Dedifferentiated amniotic fluid mesenchymal stem cell (primary cell): ENCODE data around the gene GNAI2.
"Not testable (repeated sequence)": the region's sequence is repeated elsewhere in the genome, so short reads cannot be mapped to it uniquely, and the experiment has no call there.

Source experiments
- DNase-seq: peaks from one replicate; pipeline ENCODE4 v3.0.0-alpha.2; 2016; ENCODE audit errors: extremely low spot score

The GNAI2 gene

GRCh38 chr3:50226888-50227389 is 9.1 kb upstream of the GNAI2 start:
- DNase-seq: no peak

- peak; percentile 79 for DNase-seq
Measured at GRCh38 chr3:50227390-50228183, 8.4 kb upstream of the GNAI2 start.

DNA sequence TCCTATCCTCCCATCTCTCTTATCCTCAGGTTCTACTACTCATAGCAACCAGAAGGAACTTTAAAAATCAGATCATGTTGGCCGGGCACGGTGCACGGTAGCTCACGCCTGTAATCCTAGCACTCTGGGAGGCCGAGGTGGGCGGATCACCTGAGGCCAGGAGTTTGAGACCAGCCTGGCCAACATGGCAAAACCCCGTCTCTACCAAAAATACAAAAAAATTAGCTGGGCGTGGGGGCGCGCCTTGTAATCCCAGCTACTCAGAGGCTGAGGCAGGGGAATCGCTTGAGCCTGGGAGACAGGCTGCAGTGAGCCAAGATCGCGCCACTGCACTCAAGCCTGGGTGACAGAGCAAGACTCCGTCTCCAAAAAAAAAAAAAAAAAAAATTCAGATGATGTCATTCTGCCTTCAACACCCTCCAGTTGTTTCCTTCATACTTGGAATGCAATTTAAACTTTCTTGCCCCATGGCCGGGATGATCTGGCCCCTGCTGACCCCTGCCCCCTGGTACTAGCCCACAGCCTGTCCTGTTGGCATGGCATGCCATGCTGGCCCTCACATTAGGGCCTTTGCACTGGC is 7.7 kb upstream of the GNAI2 start:
- not testable (repeated sequence) for DNase-seq

GRCh38 chr3:50229490-50229889 is 6.5 kb upstream of the GNAI2 start:
- no peak for DNase-seq

DNA sequence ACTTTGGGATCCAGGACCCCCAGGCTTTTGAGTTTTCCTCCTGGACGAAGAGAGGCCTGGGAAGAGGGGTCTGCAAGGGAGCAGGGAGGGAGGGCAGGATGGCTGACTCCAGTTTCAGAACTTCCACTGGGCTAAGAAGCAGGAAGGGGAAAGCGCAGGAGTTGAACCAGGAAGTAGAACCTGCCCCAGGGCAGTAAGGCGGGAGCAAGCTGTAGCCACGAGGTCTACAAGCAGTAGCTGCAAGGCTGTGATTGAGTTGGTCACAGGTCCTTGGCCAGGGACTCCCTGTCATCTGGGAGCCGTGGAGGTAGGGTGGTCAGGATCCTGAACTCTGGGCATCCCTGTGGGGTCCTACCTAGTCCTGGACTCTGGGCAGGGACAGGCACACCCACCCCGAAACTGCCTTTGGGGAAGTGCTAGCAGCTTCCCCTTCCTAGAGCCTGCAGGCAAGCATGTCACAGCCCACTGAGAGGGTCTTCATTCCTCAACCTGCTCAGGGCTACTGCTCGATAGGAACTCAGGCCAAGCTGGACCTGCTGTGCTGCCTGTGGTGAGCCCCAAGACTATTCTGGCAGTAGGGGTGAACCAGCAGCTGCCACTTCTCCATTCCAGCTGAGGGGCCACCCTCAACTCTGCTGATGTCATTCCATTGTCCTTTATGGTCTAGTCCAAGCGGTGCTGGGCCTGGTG is 5.8 kb upstream of the GNAI2 start:
- DNase-seq: no peak

- DNase-seq: no peak
Measured at GRCh38 chr3:50230794-50231125, 5.2 kb upstream of the GNAI2 start.

DNA sequence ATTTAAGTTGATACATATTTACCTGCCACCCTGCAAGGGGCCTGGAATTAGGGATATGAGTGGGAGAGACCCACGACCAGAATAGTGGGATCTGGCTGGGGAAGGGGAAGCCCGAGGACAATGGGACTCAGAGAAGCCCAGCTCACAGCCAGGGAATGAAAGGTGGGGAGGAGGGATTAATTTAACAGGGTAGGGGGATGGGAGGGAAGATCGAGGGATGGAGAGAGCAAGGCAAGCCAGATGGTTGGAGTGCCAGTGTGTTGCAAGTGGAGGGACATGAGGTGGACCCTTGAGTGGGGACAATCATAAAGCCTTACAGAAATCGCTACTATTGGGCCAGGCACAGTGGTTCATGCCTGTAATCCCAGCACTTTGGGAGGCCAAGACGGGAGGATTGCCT is 4.4 kb upstream of the GNAI2 start:
- DNase-seq: no peak

- no peak for DNase-seq
Measured at GRCh38 chr3:50232303-50232702, 3.7 kb upstream of the GNAI2 start.

DNA sequence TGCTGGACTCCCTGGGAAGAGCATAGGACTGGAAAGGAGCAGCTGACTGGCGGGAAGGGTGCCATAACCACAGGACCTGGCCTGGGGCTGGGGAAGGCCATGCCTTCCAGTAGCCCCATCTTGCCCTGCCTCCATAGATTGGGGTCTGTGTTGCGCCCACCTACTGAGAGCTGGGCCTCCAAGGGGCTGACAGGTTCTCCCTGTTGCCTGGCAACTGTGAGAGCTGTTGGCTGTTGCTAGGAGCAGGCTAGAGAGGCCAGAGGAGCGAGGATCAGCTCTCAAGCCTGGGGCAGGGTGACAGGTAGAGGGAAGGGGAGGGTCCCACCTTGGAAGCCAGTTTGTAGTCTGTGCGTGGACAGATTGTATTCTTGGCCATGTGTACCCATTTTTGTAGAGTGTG is 2.8 kb upstream of the GNAI2 start:
- no peak for DNase-seq

DNA sequence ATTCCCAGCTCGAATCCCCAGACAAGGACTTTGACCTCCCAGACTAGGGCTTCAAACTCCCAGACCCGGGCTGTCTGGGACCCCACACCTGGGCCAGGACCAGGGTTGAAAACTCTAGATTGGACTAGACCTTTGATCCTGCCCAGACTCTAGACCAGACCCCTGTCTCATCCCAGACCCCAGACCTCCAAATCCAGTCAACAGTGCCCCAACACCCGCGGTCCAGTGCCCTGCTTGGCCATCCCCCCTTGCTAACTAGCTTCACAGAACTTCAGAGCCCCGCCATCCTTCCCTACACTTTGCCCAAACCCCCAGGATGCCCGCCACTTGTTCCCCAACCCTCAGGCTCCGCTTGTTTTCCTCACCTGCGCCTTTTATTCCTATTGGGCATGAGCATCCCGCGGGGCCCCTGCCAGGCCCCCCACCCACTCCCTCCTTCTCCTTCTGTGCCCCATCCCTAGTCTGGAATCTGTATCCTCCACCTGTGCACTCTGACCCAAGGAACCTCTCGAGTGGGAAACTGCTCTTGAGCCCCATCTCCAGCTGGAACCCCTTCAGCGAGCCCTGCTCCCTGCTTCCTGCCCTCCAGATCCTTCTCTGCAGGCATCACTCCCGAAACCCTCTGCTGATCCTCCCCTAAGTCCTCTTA is 604 bp downstream of the GNAI2 start:
- no peak for DNase-seq

DNA sequence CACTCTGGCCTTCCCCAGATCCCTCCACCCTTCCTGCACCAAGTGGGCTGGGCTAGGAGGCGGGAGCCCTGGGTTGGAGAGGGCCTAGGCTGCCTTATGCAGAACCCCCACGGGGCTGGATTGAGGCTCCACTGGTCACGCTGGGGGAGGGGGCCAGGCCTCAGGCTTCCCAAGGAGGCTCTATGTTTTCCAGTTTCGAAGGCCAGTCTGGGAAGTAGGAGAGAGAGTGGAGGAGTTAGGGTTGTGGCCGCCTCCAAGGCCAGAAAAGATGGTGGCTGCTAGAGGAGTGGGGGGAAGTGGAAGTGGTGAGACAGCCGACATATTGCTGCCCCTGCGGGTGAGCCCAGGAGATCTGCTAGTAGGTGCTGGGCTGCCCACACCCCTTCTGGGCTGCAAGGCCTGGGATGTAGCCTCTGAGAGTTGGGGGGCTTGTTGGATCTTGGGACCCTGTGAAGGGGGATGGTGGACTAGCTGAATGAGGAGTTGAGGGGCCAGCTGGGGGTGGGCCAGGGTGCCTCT is 1.2 kb downstream of the GNAI2 start:
- DNase-seq: no peak

- DNase-seq: peak; percentile 74
Measured at GRCh38 chr3:50237754-50238548, 1.9 kb downstream of the GNAI2 start.

- no peak for DNase-seq
Measured at GRCh38 chr3:50238549-50239026, 2.6 kb downstream of the GNAI2 start.

DNA sequence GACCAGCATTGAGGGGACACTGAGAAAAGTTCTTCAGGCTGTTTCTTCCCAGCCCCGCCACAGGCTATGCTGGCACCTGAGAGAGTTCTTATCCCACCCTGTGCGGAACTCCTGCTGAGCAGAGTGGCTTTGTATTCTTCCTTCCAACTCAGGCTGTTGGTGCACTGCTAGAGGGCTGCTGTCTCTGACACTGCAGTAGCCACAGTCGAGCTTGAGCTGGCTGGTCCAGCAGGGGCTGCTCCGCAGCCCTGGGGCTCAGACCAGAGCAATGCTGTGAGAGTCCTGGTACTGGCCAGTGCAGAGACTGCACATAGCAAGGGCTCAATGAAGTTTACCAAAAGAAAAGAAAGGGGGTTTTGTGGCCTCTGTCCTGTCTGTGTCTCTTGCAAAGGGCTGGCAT is 3.6 kb downstream of the GNAI2 start:
- no peak for DNase-seq

GRCh38 chr3:50241163-50241562 is 5.2 kb downstream of the GNAI2 start:
- no peak for DNase-seq

DNA sequence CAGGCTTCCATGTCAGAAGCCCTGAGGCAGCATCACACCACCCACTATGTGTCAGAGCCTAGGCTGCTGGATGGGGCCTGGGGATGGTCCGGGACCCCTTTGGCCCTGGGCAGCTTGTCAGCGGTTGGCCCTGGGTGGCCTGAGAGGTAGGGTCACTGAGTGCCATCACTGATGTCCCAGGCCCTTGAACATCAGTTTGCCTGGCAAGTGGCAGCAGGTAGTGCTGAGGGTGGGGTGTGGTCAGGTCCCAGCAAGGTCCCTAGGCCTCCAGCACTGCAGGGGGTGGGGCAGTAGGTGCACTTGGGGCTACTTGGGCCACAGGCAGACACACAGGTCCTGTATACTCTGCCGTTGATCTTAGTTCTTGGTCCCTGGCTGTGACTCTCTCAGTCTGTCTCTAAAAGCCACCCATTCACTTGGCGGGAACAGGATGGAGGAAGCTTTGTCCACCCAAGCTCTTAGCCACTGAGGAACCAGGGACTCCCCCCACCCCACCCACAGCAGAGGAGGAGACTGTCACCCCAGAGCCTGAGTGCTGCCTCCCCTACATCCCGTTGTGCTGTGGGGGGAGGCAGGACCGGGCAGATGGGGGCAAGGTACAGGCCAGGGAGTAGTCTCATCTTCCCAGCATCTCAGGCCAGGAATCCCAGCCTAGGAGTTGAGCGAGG is 5.8 kb downstream of the GNAI2 start:
- DNase-seq: no peak

DNA sequence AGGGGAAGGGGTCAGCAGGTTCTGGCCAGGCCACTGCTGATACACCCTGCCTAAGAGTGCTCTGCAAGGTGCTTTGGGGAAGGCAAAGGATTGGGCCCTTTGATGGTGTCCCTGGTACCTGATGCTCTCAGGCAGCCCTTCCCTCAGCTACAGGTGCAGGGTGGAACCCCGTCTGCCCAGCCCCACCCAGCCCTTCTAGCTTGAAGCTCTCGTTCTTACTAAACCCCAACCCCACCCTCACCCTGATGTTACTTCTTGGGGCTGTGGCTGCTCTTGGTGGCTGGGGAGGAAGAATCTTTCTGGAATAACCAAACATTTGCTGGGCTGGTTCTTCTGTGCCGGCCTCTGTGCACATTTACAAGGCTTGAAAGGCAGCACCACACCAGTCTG is 6.4 kb downstream of the GNAI2 start:
- DNase-seq: no peak

DNA sequence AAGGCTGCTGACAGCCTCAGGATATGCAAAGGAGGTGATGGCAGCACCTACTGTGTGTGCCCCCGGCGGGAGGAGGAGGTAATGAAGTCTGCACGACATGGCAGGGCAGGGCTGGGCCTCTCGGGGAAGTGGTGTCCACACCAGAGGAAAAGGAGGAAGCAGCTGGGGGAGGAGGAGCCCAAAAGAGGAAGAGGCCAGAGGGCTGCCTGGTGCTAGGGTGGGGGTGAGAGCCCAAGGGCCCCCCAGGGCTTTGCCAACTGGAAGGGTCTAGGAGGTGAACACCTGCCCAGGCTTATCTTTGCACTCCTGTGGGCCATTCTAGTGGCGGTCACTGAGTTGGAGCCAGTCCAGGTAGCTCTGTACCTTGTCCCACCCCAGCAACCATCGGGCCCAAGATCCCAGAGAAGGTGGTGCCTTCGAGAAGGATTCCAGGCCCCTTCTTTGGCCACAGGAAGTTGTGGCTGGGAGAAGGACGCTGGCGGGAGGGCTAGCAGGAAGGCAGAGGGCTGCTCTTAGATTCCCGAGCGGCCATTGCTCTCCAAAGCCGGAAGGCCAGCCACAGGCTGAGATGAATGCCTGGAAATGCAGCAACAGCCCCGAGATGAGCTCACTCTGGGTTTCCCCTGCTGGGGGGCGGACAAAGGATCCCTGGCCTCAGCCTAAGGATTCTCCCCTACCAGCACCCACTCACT is 7.0 kb downstream of the GNAI2 start:
- DNase-seq: no peak

GRCh38 chr3:50243543-50243895 is 7.5 kb downstream of the GNAI2 start:
- DNase-seq: no peak

DNA sequence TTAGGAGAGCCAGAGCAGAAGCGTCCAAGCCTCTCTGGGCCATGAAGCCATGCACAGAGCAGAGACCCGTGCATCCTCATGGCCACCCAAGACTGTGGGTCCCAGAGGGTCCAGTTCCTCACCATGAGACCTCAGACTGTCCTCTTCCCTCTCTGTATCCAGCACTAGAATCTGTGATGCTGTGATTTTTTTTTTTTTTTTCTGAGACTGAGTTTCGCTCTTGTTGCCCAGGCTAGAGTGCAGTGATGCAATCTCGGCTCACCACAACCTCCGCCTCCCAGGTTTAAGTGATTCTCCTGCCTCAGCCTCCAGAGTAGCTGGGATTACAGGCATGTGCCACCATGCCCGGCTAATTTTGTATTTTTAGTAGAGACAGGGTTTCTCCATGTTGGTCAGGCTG is 8.8 kb downstream of the GNAI2 start:
- DNase-seq: not testable (repeated sequence)
